ENCODE data around the gene TMEM271.

- no peak for TF ChIP-seq SUZ12 (IDR thresholded peaks at IDR 0.05)
- TF ChIP-seq HDGF (IDR thresholded peaks at IDR 0.05; ENCODE audit: borderline replicate concordance), result no peak
- TF ChIP-seq BHLHE40 (IDR thresholded peaks at IDR 0.05; ENCODE audit: borderline replicate concordance), result no peak
- no peak for TF ChIP-seq FOXM1 (IDR thresholded peaks at IDR 0.05; ENCODE audit: borderline replicate concordance)
- no peak for TF ChIP-seq ELF4 (IDR thresholded peaks at IDR 0.05)
These were observed 24.1 kb upstream of the TMEM271 start for GRCh38 chr4:600166-600565.
